ENCODE results near the gene THOC3.
"Not testable (repeated sequence)": the region's sequence is repeated elsewhere in the genome, so short reads cannot be mapped to it uniquely, and the experiment has no call there.

THOC3 gene

DNA sequence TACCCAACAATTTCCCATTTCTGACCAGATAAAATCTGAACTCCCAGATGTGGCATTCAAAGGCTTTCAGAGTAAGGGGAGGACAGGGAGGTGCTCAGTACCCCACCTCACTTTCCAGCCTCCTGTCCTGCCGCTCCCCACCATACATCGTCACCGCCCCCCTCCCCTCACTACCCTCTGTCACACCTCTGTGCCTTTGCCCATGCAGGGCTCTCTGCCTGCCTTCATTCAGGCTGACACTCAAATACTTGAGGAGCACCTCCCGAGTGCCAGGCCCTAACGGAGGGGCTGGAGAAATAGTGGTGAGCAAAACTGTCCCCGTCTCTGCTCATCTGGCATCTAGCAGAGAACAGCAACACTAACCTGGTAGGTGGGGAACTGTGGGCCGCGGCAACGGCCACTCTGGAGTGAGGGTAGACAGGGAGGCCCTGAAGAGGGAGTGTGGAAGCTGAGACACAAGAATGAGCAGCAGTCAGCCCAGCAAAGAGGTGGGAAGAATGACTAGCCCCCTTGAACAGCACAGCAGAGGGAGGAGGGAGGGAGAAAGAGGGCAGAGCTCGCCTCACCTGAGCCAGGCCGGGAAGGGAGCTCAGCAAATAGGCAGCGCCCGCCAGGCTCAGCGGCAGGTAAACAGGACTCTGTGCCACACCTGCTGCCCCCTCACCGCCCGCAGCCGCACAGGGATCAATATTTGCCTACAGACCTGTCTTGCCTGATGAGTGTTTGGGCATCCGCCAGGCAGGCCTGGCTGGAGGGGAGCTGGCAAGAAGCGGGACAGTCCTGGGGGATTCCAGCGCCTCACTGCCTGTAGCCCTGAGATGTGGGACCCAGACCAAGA, 54.1 kb downstream of the THOC3 start:
- DNase-seq (ENCODE audit: low spot score); in situ Hi-C loops (cut with MboI; ENCODE audit: low sequenced_read_pairs, unreplicated experiment): not testable (repeated sequence)

DNA sequence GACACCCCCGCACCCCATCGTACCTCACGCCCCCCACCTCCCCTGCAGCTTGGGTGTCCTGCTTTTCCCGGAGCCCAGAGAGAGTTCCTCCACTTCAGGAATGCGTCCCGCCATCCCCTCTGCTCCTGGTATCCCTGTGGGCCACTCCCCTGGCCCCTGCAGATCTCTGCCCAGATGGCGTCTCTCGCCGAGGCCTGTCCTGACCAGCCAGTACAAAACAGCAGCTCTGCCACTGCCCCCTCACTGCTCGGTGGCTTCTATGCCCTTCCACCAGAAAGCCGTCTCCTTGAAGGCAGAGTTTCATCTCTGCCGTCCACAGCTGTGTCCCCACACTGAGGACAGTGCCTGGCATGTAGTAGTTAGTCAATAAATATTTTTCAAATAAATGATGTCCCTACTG, 58.0 kb downstream of the THOC3 start:
- DNase-seq (ENCODE audit: low spot score); in situ Hi-C loops (cut with MboI; ENCODE audit: low sequenced_read_pairs, unreplicated experiment): not testable (repeated sequence)

Measured in GM13976 (cell line).